ENCODE measurements around the gene TYW3. TPM values are rescaled to one million over a fixed set of nuclear protein-coding genes. Genes with fewer than 3 reads are reported as not detected.

TYW3 gene, protein sequence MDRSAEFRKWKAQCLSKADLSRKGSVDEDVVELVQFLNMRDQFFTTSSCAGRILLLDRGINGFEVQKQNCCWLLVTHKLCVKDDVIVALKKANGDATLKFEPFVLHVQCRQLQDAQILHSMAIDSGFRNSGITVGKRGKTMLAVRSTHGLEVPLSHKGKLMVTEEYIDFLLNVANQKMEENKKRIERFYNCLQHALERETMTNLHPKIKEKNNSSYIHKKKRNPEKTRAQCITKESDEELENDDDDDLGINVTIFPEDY
- total RNA-seq, result 9.0 TPM

DNA sequence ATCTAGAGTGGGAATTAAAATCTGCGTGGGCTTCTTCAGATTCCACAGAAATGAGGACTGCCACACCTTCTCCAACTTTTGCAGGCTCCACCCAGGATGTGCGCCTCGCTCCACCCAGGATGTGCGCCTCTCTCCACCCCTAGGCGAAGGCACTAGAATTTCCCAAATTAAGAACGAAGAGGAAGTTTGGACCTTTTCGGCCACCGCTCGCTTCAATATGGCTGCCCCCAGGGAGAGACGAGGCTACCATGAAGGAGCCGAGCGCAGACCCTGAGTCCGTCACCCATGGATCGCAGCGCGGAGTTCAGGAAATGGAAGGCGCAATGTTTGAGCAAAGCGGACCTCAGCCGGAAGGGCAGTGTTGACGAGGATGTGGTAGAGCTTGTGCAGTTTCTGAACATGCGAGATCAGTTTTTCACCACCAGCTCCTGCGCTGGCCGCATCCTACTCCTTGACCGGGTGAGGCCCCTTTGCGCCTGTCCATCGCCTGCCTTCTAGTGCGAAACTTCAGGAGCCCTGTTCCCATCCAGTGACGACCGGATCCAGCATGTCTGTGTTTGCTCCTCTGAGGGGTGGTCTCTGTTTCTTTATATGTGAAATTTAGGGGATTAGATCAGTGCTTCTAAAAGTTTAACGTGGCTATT is at the start of gene TYW3, which contains the start of gene CRYZ:
TSS of gene TYW3 (plus strand) at position 193 of the 644 bp plus-strand sequence. CDS start at position 286, 93 bp downstream.
TSS of gene CRYZ (minus strand) at position 91 of the 644 bp plus-strand sequence. CDS start 8,229 bp downstream, outside the sequence.

Other genes with a start within 250 kb of the TYW3 start
- 0.23 TPM for gene LRRC53, start 220.5 kb upstream of the TYW3 start, total RNA-seq
- 20.3 TPM for gene ERICH3, start 59.4 kb upstream of the TYW3 start, total RNA-seq
- gene CRYZ, start 102 bp upstream of the TYW3 start, total RNA-seq, result 22.1 TPM